Ascending aorta (tissue), 2 donors: Measurements from ENCODE around the gene ADGRD2. TPM values are rescaled to one million over a fixed set of nuclear protein-coding genes. Genes with fewer than 3 reads are reported as not detected.
"Not testable (repeated sequence)": the region's sequence is repeated elsewhere in the genome, so short reads cannot be mapped to it uniquely, and the experiment has no call there.

Source experiments
- DNase-seq, 2 donors: peaks; one replicate each; pipeline ENCODE4 v3.0.0-alpha.2; 2019; ENCODE audit warnings: low spot score in 2 of 2
- H3K27ac ChIP-seq, 2 donors: fragments of 200-600 bp; sonication (generic); one replicate each; pipeline ENCODE4 v1.5.1; 2016 to 2017; ENCODE audit warnings: mild to moderate bottlenecking in 1 of 2
- H3K27me3 ChIP-seq: fragments of 200-600 bp; sonication (generic); one replicate; pipeline ENCODE4 v1.5.1; 2017
- H3K36me3 ChIP-seq, 2 donors: fragments of 200-600 bp; sonication (generic); one replicate each; pipeline ENCODE4 v1.5.1; 2016
- H3K4me1 ChIP-seq, 2 donors: fragments of 200-600 bp; sonication (generic); one replicate each; pipeline ENCODE4 v1.5.1; 2016 to 2017; ENCODE audit warnings: mild to moderate bottlenecking in 1 of 2
- H3K4me3 ChIP-seq, 2 donors: fragments of 200-600 bp; sonication (generic); one replicate each; pipeline ENCODE4 v1.5.1; 2016 to 2017; ENCODE audit warnings: mild to moderate bottlenecking in 1 of 2
- H3K9me3 ChIP-seq, 2 donors: fragments of 200-600 bp; sonication (generic); one replicate each; pipeline ENCODE4 v1.5.1; 2016
- CTCF ChIP-seq, 3 experiments: fragments of 200-600 bp in 2 of 3; fragments of 450-650 bp in 1 of 3; sonication (generic) in 2 of 3; IDR thresholded peaks; one replicate each; pipeline ENCODE4 v1.5.1; 2016 to 2019; ENCODE audit warnings: antibody characterized with exemption in 3 of 3, mild to moderate bottlenecking in 1 of 3, moderate library complexity in 1 of 3
- intact Hi-C: fragments of 100-400 bp; cut with DNase I; formaldehyde crosslinking; loops from one replicate; pipeline ENCODE4 v1.15.1; 2023
- total RNA-seq: library from RNA; depleted of rRNA; stranded (reverse); fragments of >200 nt; gene quantifications from one replicate; pipeline ENCODE4 v1.1.0, GENCODE V29; 2016

The ADGRD2 gene
- total RNA-seq, 1 donor from 2014 or later: not detected

- Histone ChIP-seq H3K36me3 (no peaks in the 10 kb centered on the region), H3K4me1 (no peaks in the 10 kb centered on the region), H3K4me3 (no peak overlapping the region), H3K27me3 (no peaks in the 10 kb centered on the region), H3K9me3 (no peaks in the 10 kb centered on the region), H3K27ac (no peak overlapping the region)
- no peak for DNase-seq
- TF ChIP-seq CTCF (IDR thresholded peaks at IDR 0.05): no peak
- intact Hi-C loops: loop anchor here (5.0 to 10.0 kb wide), 4 partner anchors 135 to 525 kb away; partner anchors contain the start of genes ARPC5L, GOLGA1 and RPL35
Measured at GRCh38 chr9:124419832-124420489, 30.3 kb upstream of the ADGRD2 start.

GRCh38 chr9:124420991-124421543 is 29.2 kb upstream of the ADGRD2 start:
- intact Hi-C loops: no loop called here
- no peak overlapping the region for H3K4me3 ChIP-seq
- no peaks in the 10 kb centered on the region for H3K4me1 ChIP-seq
- no peak overlapping the region for H3K27ac ChIP-seq
- H3K36me3 ChIP-seq: no peaks in the 10 kb centered on the region
- no peak for DNase-seq
- H3K27me3 ChIP-seq: no peaks in the 10 kb centered on the region
- no peak for TF ChIP-seq CTCF (IDR thresholded peaks at IDR 0.05)
- no peaks in the 10 kb centered on the region for H3K9me3 ChIP-seq

- no peak for DNase-seq
- intact Hi-C loops: no loop called here
- Histone ChIP-seq H3K4me1 (no peaks in the 10 kb centered on the region), H3K4me3 (no peak overlapping the region), H3K9me3 (no peaks in the 10 kb centered on the region), H3K27ac (no peak overlapping the region), H3K27me3 (no peaks in the 10 kb centered on the region), H3K36me3 (no peaks in the 10 kb centered on the region)
- no peak for TF ChIP-seq CTCF (IDR thresholded peaks at IDR 0.05)
Measured at GRCh38 chr9:124423155-124423554, 27.1 kb upstream of the ADGRD2 start.

GRCh38 chr9:124423591-124423990 is 26.7 kb upstream of the ADGRD2 start:
- no peak for TF ChIP-seq CTCF (IDR thresholded peaks at IDR 0.05)
- no peak for DNase-seq

GRCh38 chr9:124425733-124426132 is 24.5 kb upstream of the ADGRD2 start:
- DNase-seq, H3K27me3 ChIP-seq, H3K4me1 ChIP-seq, H3K9me3 ChIP-seq, H3K27ac ChIP-seq, H3K36me3 ChIP-seq, H3K4me3 ChIP-seq, intact Hi-C loops: not testable (repeated sequence)

More at GRCh38 chr9:124423591-124423990, 26.7 kb upstream of the ADGRD2 start:
- H3K36me3 ChIP-seq: no peaks in the 10 kb centered on the region
- intact Hi-C loops: no loop called here
- H3K4me3 ChIP-seq: no peak overlapping the region
- H3K4me1 ChIP-seq: no peaks in the 10 kb centered on the region
- no peaks in the 10 kb centered on the region for H3K27me3 ChIP-seq
- no peaks in the 10 kb centered on the region for H3K9me3 ChIP-seq
- H3K27ac ChIP-seq: no peak overlapping the region

- intact Hi-C loops: no loop called here
- H3K27me3 ChIP-seq: no peaks in the 10 kb centered on the region
Measured at GRCh38 chr9:124426361-124426760, 23.9 kb upstream of the ADGRD2 start.

More at GRCh38 chr9:124426361-124426760, 23.9 kb upstream of the ADGRD2 start:
- no peak overlapping the region for H3K27ac ChIP-seq
- no peak overlapping the region for H3K4me3 ChIP-seq
- H3K4me1 ChIP-seq: no peaks in the 10 kb centered on the region
- no peaks in the 10 kb centered on the region for H3K9me3 ChIP-seq
- TF ChIP-seq CTCF (IDR thresholded peaks at IDR 0.05): no peak
- H3K36me3 ChIP-seq: no peaks in the 10 kb centered on the region
- no peak for DNase-seq
